Loucy (cell line): ENCODE measurements around the gene EML1.

ENCODE experiments used
- H2AFZ ChIP-seq: fragments of 200-600 bp; sonication (generic); 2 replicates; pipeline ENCODE4 v1.6.0; 2016; ENCODE audit warnings: antibody characterized with exemption, mild to moderate bottlenecking, low read length, moderate library complexity
- H3F3A ChIP-seq: fragments of 200-600 bp; 2 replicates; pipeline ENCODE4 v1.6.0; 2016; ENCODE audit warnings: antibody characterized with exemption, low read depth, mild to moderate bottlenecking
- H3K27me3 ChIP-seq: fragments of 200-600 bp; sonication (generic); 2 replicates; pipeline ENCODE4 v1.6.1; 2014; ENCODE audit warnings: low read length, mild to moderate bottlenecking; ENCODE audit not compliant: insufficient read depth, poor library complexity, severe bottlenecking
- H3K36me3 ChIP-seq: fragments of 200-600 bp; sonication (generic); 2 replicates; pipeline ENCODE4 v1.6.1; 2016; ENCODE audit warnings: low read length; ENCODE audit not compliant: insufficient read depth
- H3K4me1 ChIP-seq: fragments of 200-600 bp; sonication (generic); 2 replicates; pipeline ENCODE4 v1.5.1; 2014; ENCODE audit warnings: low read length, mild to moderate bottlenecking; ENCODE audit not compliant: insufficient read depth, poor library complexity, severe bottlenecking
- H3K4me2 ChIP-seq: fragments of 200-600 bp; sonication (generic); 2 replicates; pipeline ENCODE4 v1.6.0; 2014; ENCODE audit warnings: antibody characterized with exemption, low read length, low read depth, mild to moderate bottlenecking; ENCODE audit not compliant: poor library complexity, severe bottlenecking
- H3K4me3 ChIP-seq: fragments of 200-600 bp; sonication (generic); 2 replicates; pipeline ENCODE4 v1.5.1; 2014; ENCODE audit warnings: low read length, mild to moderate bottlenecking, mixed read lengths; ENCODE audit not compliant: poor library complexity, severe bottlenecking
- H3K79me2 ChIP-seq: fragments of 200-600 bp; sonication (generic); 2 replicates; pipeline ENCODE4 v1.6.1; 2014; ENCODE audit warnings: low read length; ENCODE audit not compliant: insufficient read depth
- H3K9ac ChIP-seq: fragments of 200-600 bp; sonication (generic); 2 replicates; pipeline ENCODE4 v1.6.0; 2014; ENCODE audit warnings: mild to moderate bottlenecking, low read depth, low read length, moderate library complexity; ENCODE audit not compliant: poor library complexity, severe bottlenecking
- H3K9me2 ChIP-seq: fragments of 200-600 bp; sonication (generic); replicated peaks from 2 replicates; pipeline ENCODE4 v1.6.1; 2016; ENCODE audit warnings: low read depth, low read length, mixed read lengths
- H3K9me3 ChIP-seq: fragments of 200-600 bp; sonication (generic); 2 replicates; pipeline ENCODE4 v1.6.1; 2014; ENCODE audit warnings: mild to moderate bottlenecking, antibody characterized with exemption, low read length, low read depth; ENCODE audit not compliant: insufficient read depth
- H4K20me1 ChIP-seq: fragments of 200-600 bp; sonication (generic); 2 replicates; pipeline ENCODE4 v1.6.0; 2014; ENCODE audit warnings: antibody characterized with exemption, low read length, mild to moderate bottlenecking; ENCODE audit not compliant: insufficient read depth, poor library complexity, severe bottlenecking
- EZH2phosphoT487 ChIP-seq: fragments of 200-600 bp; IDR thresholded peaks from 2 replicates; pipeline ENCODE4 v1.6.1; 2018; ENCODE audit warnings: antibody characterized with exemption, mild to moderate bottlenecking, moderate library complexity, borderline replicate concordance
- TF ChIP-seq, protein P1 (sequence below): fragments of 200-600 bp; sonication (generic); conservative IDR thresholded peaks from 2 replicates; pipeline ENCODE4 v1.5.1; 2014; ENCODE audit warnings: mild to moderate bottlenecking, antibody characterized with exemption, low read length

EML1 gene

DNA sequence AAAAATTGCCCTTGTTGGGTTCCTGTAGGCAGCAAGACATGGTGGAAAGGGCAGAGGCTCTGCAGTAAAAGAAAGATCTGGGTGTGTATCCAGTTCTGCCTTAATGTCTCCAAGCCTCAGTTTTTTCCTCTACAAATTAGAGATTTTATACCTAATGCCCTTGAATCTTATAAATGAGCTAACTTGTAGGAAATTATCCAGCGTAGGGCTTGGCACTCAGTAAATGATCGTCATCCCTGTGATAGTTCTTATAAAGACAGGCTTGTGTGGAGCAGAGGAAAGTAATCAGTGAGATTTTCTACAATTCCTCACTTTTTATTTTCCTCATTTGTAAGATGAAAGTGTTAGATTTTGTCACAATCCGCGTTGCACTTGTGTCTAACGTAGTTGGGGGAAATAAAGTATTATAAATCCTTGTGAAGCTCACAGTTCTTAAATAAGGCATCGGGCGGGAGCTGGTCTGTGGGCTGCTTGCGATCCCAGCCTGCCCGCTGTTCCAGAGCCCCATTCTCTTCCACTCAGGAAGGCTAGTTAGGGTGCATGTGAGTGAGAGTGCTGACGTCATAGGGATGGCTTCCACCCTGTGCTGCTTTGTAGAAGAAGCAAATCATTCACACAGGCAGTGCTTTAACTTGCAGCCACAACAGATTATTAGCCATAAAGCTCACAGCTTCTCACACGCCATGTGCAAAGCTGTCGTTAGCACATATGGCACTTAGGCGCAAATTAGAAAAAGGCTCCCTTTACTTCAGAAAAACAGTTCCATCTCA lies 87.6 kb downstream of the EML1 start:
- Histone ChIP-seq H3K9me3 (no peaks in the 10 kb centered on the region), H3K9ac (no peak overlapping the region), H3K36me3 (no peaks in the 10 kb centered on the region), H3K4me1 (no peaks in the 10 kb centered on the region), H3K4me3 (no peak overlapping the region), H3K4me2 (no peak overlapping the region), H3K79me2 (no peaks in the 10 kb centered on the region), H3K9me2 (no peaks in the 10 kb centered on the region), H3F3A (no peaks in the 10 kb centered on the region), H4K20me1 (no peaks in the 10 kb centered on the region), H2AFZ (no peak overlapping the region), H3K27me3 (peaks cover 2% of the 10 kb centered on the region)
- no peak for TF ChIP-seq EZH2phosphoT487
- TF ChIP-seq, protein P1, sequence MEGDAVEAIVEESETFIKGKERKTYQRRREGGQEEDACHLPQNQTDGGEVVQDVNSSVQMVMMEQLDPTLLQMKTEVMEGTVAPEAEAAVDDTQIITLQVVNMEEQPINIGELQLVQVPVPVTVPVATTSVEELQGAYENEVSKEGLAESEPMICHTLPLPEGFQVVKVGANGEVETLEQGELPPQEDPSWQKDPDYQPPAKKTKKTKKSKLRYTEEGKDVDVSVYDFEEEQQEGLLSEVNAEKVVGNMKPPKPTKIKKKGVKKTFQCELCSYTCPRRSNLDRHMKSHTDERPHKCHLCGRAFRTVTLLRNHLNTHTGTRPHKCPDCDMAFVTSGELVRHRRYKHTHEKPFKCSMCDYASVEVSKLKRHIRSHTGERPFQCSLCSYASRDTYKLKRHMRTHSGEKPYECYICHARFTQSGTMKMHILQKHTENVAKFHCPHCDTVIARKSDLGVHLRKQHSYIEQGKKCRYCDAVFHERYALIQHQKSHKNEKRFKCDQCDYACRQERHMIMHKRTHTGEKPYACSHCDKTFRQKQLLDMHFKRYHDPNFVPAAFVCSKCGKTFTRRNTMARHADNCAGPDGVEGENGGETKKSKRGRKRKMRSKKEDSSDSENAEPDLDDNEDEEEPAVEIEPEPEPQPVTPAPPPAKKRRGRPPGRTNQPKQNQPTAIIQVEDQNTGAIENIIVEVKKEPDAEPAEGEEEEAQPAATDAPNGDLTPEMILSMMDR, result no peak

DNA sequence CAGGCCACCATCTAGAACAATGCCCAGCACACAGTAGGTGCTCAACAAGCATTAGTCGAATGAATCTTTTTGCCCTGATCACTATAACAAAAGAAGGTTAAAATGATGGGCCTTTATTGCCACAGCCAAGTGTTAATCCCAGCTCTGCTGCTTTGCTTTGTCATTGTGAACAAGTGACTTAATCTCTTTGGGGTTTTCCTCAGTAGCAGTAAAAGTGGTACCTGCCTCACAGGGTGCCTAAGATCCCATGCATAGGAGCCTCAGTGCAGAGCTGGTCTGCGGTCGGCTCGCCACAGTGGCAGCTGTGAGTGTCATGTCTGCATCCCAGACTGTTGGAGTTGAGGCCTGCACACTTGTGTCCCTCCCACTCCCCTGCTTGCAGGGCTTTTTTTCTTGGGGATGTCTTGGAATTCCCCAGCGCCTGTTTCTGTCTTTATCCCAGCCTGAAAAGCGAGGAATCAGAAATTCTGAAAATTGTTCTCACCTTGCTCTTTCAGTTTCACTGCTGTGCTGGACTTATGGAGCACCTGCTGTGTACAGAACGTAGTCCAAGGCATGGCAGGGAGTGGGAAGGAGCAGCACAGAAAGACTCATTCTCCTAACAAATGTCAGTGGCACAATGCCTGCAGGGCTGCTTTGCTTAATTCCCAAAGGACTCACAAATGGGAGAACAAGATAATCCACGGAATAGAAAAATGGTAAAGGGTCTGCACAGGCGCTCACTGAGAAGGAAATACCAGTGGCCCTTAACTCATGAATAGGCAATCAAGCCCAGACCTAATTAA lies 90.8 kb downstream of the EML1 start:
- Histone ChIP-seq H2AFZ (no peak overlapping the region), H3K9me3 (no peaks in the 10 kb centered on the region), H3K4me3 (no peak overlapping the region), H3F3A (no peaks in the 10 kb centered on the region), H3K9ac (no peak overlapping the region), H3K4me1 (no peaks in the 10 kb centered on the region), H3K4me2 (no peak overlapping the region), H3K79me2 (no peaks in the 10 kb centered on the region), H4K20me1 (no peaks in the 10 kb centered on the region), H3K27me3 (no peaks in the 10 kb centered on the region), H3K9me2 (no peaks in the 10 kb centered on the region), H3K36me3 (no peaks in the 10 kb centered on the region)
- no peak for TF ChIP-seq EZH2phosphoT487
- TF ChIP-seq, protein P1, result no peak

DNA sequence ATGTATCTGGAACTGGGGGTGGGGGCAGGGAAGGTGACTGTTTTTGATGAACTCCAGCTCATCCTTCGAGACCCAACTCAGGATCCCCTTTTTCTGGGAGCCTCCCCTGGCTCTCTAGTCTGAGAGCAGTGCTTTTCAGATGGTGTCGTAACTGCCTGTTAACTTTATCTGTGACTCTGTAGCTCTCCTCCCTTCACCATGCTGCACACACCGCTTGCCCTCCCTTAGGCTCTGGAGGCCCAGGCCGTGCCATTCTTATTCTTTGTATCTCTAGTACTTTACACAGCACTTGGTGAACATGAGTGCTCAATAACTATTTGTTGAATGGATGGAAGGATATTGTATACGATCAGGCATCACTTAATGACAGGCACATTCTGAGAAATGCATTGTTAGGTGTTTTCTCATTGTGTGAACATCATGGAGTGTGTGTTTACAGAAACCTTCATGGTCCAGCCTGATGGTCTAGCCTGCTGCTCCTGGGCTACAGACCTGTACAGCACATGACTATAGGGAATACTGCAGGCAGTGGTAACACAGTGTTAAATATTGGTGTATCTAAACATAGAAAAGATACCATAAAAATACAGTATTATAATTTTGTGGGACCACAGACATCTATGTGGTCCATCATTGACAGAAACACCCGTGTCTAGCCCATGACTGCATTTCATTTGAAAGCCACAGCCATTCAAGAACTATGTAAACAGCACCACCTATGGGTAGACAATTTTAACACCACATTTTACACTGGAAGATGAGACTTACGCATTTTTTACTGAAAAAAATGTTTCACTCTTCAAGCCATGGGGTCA lies 91.8 kb downstream of the EML1 start:
- Histone ChIP-seq H3K9me3 (no peaks in the 10 kb centered on the region), H3K4me3 (no peak overlapping the region), H3K79me2 (no peaks in the 10 kb centered on the region), H3K4me1 (no peaks in the 10 kb centered on the region), H3K4me2 (no peak overlapping the region), H3K27me3 (no peaks in the 10 kb centered on the region), H4K20me1 (no peaks in the 10 kb centered on the region), H2AFZ (no peak overlapping the region), H3K9me2 (no peaks in the 10 kb centered on the region), H3K36me3 (no peaks in the 10 kb centered on the region), H3K9ac (no peak overlapping the region), H3F3A (no peaks in the 10 kb centered on the region)
- TF ChIP-seq EZH2phosphoT487, result no peak
- TF ChIP-seq, protein P1, result peak; percentile 87
